ENCODE results near the gene C8A. TPM values are rescaled to one million over a fixed set of nuclear protein-coding genes. Genes with fewer than 3 reads are reported as not detected.

The C8A gene
- polyA plus RNA-seq, 1 experiment, result not detected

DNA sequence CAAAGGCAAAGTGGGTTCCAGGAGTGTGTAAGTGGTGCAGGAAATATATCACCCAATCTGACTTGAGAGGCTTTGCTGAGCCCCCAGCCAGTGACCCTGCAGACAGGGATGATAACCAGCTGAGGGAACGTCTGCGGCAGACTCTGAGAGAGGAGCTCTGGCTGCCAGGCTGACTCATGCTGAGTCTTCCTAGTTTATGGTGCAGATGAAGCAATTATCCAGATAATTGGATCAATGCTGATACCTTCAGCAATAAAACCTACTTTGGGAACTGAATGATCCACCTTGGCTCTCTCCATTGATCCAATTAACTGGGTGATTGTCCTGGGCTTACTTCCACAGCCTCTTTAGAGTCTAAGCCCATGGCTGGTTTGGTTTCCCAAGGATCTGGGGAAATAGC lies 103.9 kb downstream of the C8A start:
- CTCF ChIA-PET, result interaction anchor here (2.7 kb wide), 1 partner anchor 10 kb away, joined by 11 read pairs; no protein-coding TSS in a partner anchor

DNA sequence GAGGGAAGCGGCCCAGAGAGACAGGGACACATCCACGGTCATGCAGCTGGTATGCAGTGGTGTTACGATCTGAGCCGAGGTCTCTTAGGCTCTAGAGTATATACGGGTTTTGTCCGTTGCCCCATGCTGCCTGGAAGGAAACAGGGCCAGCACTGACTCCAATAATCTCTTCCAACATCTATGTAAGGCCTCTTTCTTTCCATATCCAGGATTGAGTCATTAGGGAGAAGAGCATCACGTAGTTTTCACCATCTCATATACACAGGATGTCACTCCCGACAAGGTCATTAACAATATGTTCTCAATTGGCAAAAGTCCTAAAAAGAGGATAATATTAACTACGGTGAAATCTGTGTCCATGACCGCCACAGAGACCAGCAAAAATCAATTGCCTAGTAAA lies 106.8 kb downstream of the C8A start:
- no peak for DNase-seq (ENCODE audit: low read depth)
- POLR2A ChIA-PET, result no interaction called here
- H3K27me3 ChIP-seq (ENCODE audit: control insufficient read depth, insufficient read depth, low read length), result no peaks in the 10 kb centered on the region

More for the DNA sequence above, 103.9 kb downstream of the C8A start:
- Histone ChIP-seq H3K4me3 (ENCODE audit: low read depth, low read length) (no peak overlapping the region), H3K27me3 (ENCODE audit: control insufficient read depth, insufficient read depth, low read length) (no peaks in the 10 kb centered on the region), H3K36me3 (ENCODE audit: control insufficient read depth, insufficient read depth, low read length) (no peaks in the 10 kb centered on the region)
- TF ChIP-seq, protein P1, sequence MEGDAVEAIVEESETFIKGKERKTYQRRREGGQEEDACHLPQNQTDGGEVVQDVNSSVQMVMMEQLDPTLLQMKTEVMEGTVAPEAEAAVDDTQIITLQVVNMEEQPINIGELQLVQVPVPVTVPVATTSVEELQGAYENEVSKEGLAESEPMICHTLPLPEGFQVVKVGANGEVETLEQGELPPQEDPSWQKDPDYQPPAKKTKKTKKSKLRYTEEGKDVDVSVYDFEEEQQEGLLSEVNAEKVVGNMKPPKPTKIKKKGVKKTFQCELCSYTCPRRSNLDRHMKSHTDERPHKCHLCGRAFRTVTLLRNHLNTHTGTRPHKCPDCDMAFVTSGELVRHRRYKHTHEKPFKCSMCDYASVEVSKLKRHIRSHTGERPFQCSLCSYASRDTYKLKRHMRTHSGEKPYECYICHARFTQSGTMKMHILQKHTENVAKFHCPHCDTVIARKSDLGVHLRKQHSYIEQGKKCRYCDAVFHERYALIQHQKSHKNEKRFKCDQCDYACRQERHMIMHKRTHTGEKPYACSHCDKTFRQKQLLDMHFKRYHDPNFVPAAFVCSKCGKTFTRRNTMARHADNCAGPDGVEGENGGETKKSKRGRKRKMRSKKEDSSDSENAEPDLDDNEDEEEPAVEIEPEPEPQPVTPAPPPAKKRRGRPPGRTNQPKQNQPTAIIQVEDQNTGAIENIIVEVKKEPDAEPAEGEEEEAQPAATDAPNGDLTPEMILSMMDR (IDR thresholded peaks at IDR 0.05; ENCODE audit: insufficient read depth, low read depth, low read length), result no peak
- DNase-seq (ENCODE audit: low read depth), result no peak
- POLR2A ChIA-PET, result no interaction called here

DNA sequence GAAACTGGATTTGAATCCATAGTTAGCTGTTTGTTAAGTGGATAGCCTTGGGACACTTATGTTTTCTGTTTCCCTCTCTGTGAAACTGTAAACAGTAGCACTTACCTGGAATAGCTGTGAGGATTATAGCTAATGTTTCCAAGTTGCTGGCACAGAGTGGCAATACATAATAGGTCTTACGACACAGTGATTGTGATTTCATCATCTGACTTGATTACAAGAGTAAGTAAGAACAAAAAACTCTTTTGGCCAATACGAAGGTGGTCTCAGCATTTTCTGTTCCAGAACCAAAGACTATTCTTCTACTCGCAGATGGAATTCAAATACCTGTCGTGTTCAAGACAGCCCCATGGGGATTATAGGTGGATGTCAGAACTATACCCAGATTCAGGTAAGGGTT lies 109.1 kb downstream of the C8A start:
- TF ChIP-seq, protein P1 (IDR thresholded peaks at IDR 0.05; ENCODE audit: insufficient read depth, low read depth, low read length), result no peak
- CTCF ChIA-PET, result no interaction called here

More for the DNA sequence above, 106.8 kb downstream of the C8A start:
- H3K4me3 ChIP-seq (ENCODE audit: low read depth, low read length), result no peak overlapping the region
- TF ChIP-seq, protein P1 (IDR thresholded peaks at IDR 0.05; ENCODE audit: insufficient read depth, low read depth, low read length), result no peak
- H3K36me3 ChIP-seq (ENCODE audit: control insufficient read depth, insufficient read depth, low read length), result no peaks in the 10 kb centered on the region
- CTCF ChIA-PET, result no interaction called here

DNA sequence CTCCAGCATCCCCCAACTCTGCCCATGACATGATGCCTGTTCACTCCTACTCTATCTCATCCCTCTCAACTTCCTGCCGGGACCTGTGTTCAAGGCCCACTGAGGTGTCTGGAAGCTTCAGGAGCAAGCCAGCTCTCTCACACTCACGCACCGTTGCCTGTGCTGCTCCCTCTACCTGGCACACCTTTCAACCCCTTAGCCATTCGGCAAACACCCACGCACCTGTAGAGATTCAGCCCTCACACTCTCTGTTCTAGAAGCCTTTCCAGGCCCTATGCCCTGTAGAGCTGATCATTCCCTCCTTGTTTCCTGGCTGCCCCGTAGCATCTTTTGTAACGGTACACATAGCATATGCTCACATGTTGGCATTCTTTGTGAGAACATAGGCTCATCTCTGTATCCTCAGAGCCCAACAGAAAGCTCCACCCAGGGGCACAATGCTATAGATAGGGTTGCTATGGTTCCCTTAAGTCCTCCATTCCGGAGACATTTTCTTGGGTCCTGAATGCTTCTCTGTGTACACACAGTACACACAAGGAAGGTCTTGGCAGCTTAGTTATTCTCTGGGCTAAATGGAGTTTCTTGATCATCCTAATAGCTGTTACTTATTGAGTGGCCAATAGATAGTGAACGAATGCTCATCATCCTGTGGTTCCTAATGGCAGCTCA lies 109.9 kb downstream of the C8A start:
- no peak overlapping the region for H3K4me3 ChIP-seq (ENCODE audit: low read depth, low read length)
- no peaks in the 10 kb centered on the region for H3K27me3 ChIP-seq (ENCODE audit: control insufficient read depth, insufficient read depth, low read length)
- ChIA-PET CTCF (no interaction called here), POLR2A (no interaction called here)
- no peak for DNase-seq (ENCODE audit: low read depth)
- TF ChIP-seq, protein P1 (IDR thresholded peaks at IDR 0.05; ENCODE audit: insufficient read depth, low read depth, low read length), result no peak
- H3K36me3 ChIP-seq (ENCODE audit: control insufficient read depth, insufficient read depth, low read length), result no peaks in the 10 kb centered on the region

More for the DNA sequence above, 109.1 kb downstream of the C8A start:
- Histone ChIP-seq H3K27me3 (ENCODE audit: control insufficient read depth, insufficient read depth, low read length) (no peaks in the 10 kb centered on the region), H3K36me3 (ENCODE audit: control insufficient read depth, insufficient read depth, low read length) (no peaks in the 10 kb centered on the region), H3K4me3 (ENCODE audit: low read depth, low read length) (no peak overlapping the region)
- no peak for DNase-seq (ENCODE audit: low read depth)
- POLR2A ChIA-PET, result no interaction called here

DNA sequence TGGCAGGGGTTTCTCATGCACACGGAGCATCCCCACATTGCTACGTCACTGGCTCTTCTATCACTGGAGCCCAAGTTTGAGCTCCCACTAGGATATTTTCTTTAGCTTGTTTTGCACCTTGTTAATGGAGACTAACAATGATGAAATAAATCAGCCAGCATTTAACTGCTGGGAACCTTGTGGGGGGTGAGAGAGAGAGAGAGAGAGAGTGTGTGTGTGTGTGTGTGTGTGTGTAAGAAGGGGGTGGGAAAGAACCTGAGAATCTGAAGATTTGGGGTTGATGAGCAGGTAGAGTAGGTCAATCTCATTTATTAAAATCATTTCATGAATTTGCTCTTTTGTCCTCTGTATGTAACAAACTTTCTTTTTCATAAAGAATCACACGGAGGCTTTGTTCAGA lies 110.6 kb downstream of the C8A start:
- no peaks in the 10 kb centered on the region for H3K27me3 ChIP-seq (ENCODE audit: control insufficient read depth, insufficient read depth, low read length)
- ChIA-PET CTCF (interaction anchor here (1.6 kb wide), 1 partner anchor 134 kb away, joined by 6 read pairs; no protein-coding TSS in a partner anchor), POLR2A (no interaction called here)
- no peak for DNase-seq (ENCODE audit: low read depth)
- TF ChIP-seq, protein P1 (IDR thresholded peaks at IDR 0.05; ENCODE audit: insufficient read depth, low read depth, low read length), result no peak
- no peak overlapping the region for H3K4me3 ChIP-seq (ENCODE audit: low read depth, low read length)
- H3K36me3 ChIP-seq (ENCODE audit: control insufficient read depth, insufficient read depth, low read length), result no peaks in the 10 kb centered on the region

Measured in BJ (cell line).